Measurements from ENCODE around the gene TTC7B. TPM values are rescaled to one million over a fixed set of nuclear protein-coding genes. Genes with fewer than 3 reads are reported as not detected.

The TTC7B gene
- total and polyA plus RNA-seq, 10 of the 15 experiments (the other 5 are each of a cell fraction or from before 2014, with no cell fraction given) = under 0.01 to 1.1 (median 0.26) TPM; not detected in 2

GRCh38 chr14:90654831-90655276 lies 161.4 kb downstream of the TTC7B start:
- Histone ChIP-seq H3K9me3 (replicated peaks; ENCODE audit: control insufficient read depth, insufficient read depth, low read length) (no peaks in the 10 kb centered on the region), H3K79me2 (ENCODE audit: control insufficient read depth, insufficient read depth, low read length) (no peaks in the 10 kb centered on the region), H3K4me3 (no peak overlapping the region), H2AFZ (ENCODE audit: control insufficient read depth, low read depth, low read length) (no peak overlapping the region), H3K27ac (ENCODE audit: control insufficient read depth, insufficient read depth) (no peak overlapping the region), H3K4me1 (ENCODE audit: control insufficient read depth, insufficient read depth, low read length) (no peaks in the 10 kb centered on the region), H4K20me1 (ENCODE audit: control insufficient read depth, insufficient read depth) (no peaks in the 10 kb centered on the region; the same call in 1 of the 2 replicates), H3K36me3 (ENCODE audit: control insufficient read depth in 2 of 2, insufficient read depth in 2 of 2, low read length in 1 of 2) (no peaks in the 10 kb centered on the region), H3K27me3 (replicated peaks in 1 of 2; ENCODE audit: control insufficient read depth in 2 of 2, insufficient read depth in 2 of 2, low read length in 1 of 2) (peaks cover 0 to 2% of the 10 kb centered on the region in 2 experiments; a peak in 2 of 4 replicates), H3K4me2 (ENCODE audit: control insufficient read depth, insufficient read depth) (no peak overlapping the region), H3K9ac (ENCODE audit: control insufficient read depth, insufficient read depth, low read length) (no peak overlapping the region)
- DNase-seq (ENCODE audit: low read depth, low spot score) (no peak), ATAC-seq (no peak), FAIRE-seq (no peak)
- ChIA-PET RAD21 (ENCODE audit: unreplicated experiment) (no interaction called here), CTCF (interaction anchor here (1.6 kb wide), 1 partner anchor 14 kb away, joined by 3 read pairs; no protein-coding TSS in a partner anchor), SMC1A (ENCODE audit: uncharacterized antibody, unreplicated experiment) (no interaction called here), POLR2A (no interaction called here)
- in situ Hi-C loops (cut with MboI) = no loop called here
- no peak for TF ChIP-seq IRF4 (IDR thresholded peaks at IDR 0.05; ENCODE audit: low read depth, low read length)
- TF ChIP-seq KLF5 (IDR thresholded peaks at IDR 0.05; ENCODE audit: partially characterized antibody) = no peak
- TF ChIP-seq ASH2L (IDR thresholded peaks at IDR 0.05; ENCODE audit: borderline replicate concordance, low read depth) = no peak
- no peak for TF ChIP-seq PAX5 (IDR thresholded peaks at IDR 0.05; ENCODE audit: borderline replicate concordance, low read depth, low read length)
- no peak for TF ChIP-seq YBX1 (IDR thresholded peaks at IDR 0.05)
- TF ChIP-seq ZZZ3 (IDR thresholded peaks at IDR 0.05; ENCODE audit: control insufficient read depth, insufficient read length, low read depth) = no peak
- no peak for TF ChIP-seq MTA2 (IDR thresholded peaks at IDR 0.05; ENCODE audit: low read depth)
- no peak for TF ChIP-seq GATAD2B (conservative IDR thresholded peaks at IDR 0.05; ENCODE audit: low read depth)
- no peak for TF ChIP-seq ZNF384 (IDR thresholded peaks at IDR 0.05; ENCODE audit: borderline replicate concordance, low read depth, low read length)
- TF ChIP-seq STAT1 (conservative IDR thresholded peaks at IDR 0.05) = no peak
- no peak for TF ChIP-seq MXI1 (IDR thresholded peaks at IDR 0.05; ENCODE audit: low read depth, low read length)
- TF ChIP-seq PRDM15 (CRISPR knock-in tag; IDR thresholded peaks at IDR 0.05) = no peak
- no peak for TF ChIP-seq BACH1 (IDR thresholded peaks at IDR 0.05; ENCODE audit: borderline replicate concordance)
- 26% methylated on average over 8 of the region's 8 CpGs for WGBS (ENCODE audit: insufficient coverage, insufficient replicate concordance, low lambda C conversion rate, missing lambda C conversion rate)
- no TSS peak for BruUV-seq (replicated peaks)
- intact Hi-C loops (cut with micrococcal nuclease; ENCODE audit: unreplicated experiment) = no loop called here
